HUES6 (cell line): ENCODE data around the gene STRAP.
"Not testable (repeated sequence)": the region's sequence is repeated elsewhere in the genome, so short reads cannot be mapped to it uniquely, and the experiment has no call there.

Source experiments
- H3K27ac ChIP-seq: 2 replicates; pipeline ENCODE4 v1.7.0; 2013; ENCODE audit warnings: low read depth, mild to moderate bottlenecking, low read length, inconsistent platforms
- H3K27me3 ChIP-seq: 2 replicates; pipeline ENCODE4 v1.6.1; 2013; ENCODE audit warnings: low read length; ENCODE audit not compliant: control insufficient read depth, insufficient read depth
- H3K36me3 ChIP-seq: 2 replicates; pipeline ENCODE4 v1.6.1; 2013; ENCODE audit warnings: low read length; ENCODE audit not compliant: control insufficient read depth, insufficient read depth
- H3K4me1 ChIP-seq: 2 replicates; pipeline ENCODE4 v1.6.1; 2013; ENCODE audit warnings: low read length; ENCODE audit not compliant: control insufficient read depth, insufficient read depth
- H3K4me3 ChIP-seq: 2 replicates; pipeline ENCODE4 v1.5.1; 2013; ENCODE audit warnings: low read depth, low read length
- H3K9ac ChIP-seq: one replicate; pipeline ENCODE4 v1.6.1; 2013; ENCODE audit warnings: mild to moderate bottlenecking, low read length
- H3K9me3 ChIP-seq: 2 replicates; pipeline ENCODE4 v1.6.1; 2013; ENCODE audit warnings: low read depth, low read length; ENCODE audit not compliant: control insufficient read depth, insufficient read depth

Gene STRAP

DNA sequence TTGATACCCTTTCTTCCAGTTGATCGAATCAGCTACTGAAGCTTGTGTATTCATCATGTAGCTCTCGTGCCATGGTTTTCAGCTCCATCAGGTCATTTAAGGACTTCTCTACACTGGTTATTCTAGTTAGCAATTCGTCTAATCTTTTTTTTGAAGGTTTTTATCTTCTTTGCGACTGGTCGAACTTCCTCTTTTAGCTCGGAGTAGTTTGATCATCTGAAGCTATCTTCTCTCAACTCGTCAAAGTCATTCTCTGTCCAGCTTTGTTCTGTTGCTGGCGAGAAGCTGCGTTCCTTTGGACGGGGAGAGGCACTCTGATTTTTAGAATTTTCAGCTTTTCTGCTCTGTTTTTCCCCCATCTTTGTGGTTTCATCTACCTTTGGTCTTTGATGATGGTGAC is 66.3 kb downstream of the STRAP start:
- not testable (repeated sequence) for H3K4me3 ChIP-seq, H3K9ac ChIP-seq, H3K4me1 ChIP-seq, H3K27ac ChIP-seq, H3K27me3 ChIP-seq, H3K36me3 ChIP-seq
- H3K9me3 ChIP-seq = peaks cover 20% of the 10 kb centered on the region
